ENCODE data around the gene DUSP3.
"Not testable (repeated sequence)": the region's sequence is repeated elsewhere in the genome, so short reads cannot be mapped to it uniquely, and the experiment has no call there.

The DUSP3 gene

GRCh38 chr17:43798024-43798423 is 19.2 kb upstream of the DUSP3 start:
- not testable (repeated sequence) for H3K36me3 ChIP-seq (ENCODE audit: control insufficient read depth, low read depth, low read length); H3K4me1 ChIP-seq (ENCODE audit: control insufficient read depth, low read depth, low read length); H3K27me3 ChIP-seq (ENCODE audit: control insufficient read depth, insufficient read depth, low read length); H3K4me3 ChIP-seq (ENCODE audit: low read length); H3K9ac ChIP-seq (ENCODE audit: low read length); H3K27ac ChIP-seq (ENCODE audit: low read length); H3K9me3 ChIP-seq (ENCODE audit: control insufficient read depth, low read depth, low read length)

- not testable (repeated sequence) for H3K9me3 ChIP-seq (ENCODE audit: control insufficient read depth, low read depth, low read length); H3K9ac ChIP-seq (ENCODE audit: low read length); H3K36me3 ChIP-seq (ENCODE audit: control insufficient read depth, low read depth, low read length)
These were observed 13.9 kb upstream of the DUSP3 start for GRCh38 chr17:43792668-43793067.

GRCh38 chr17:43791589-43791988 is 12.8 kb upstream of the DUSP3 start:
- H3K4me1 ChIP-seq (ENCODE audit: control insufficient read depth, low read depth, low read length), result no peaks in the 10 kb centered on the region
- H3K36me3 ChIP-seq (ENCODE audit: control insufficient read depth, low read depth, low read length), result no peaks in the 10 kb centered on the region
- H3K27ac ChIP-seq (ENCODE audit: low read length), result no peak overlapping the region
- H3K4me3 ChIP-seq (ENCODE audit: low read length), result no peak overlapping the region
- H3K9me3 ChIP-seq (ENCODE audit: control insufficient read depth, low read depth, low read length), result no peaks in the 10 kb centered on the region
- no peaks in the 10 kb centered on the region for H3K27me3 ChIP-seq (ENCODE audit: control insufficient read depth, insufficient read depth, low read length)
- no peak overlapping the region for H3K9ac ChIP-seq (ENCODE audit: low read length)

More at GRCh38 chr17:43792668-43793067, 13.9 kb upstream of the DUSP3 start:
- H3K4me3 ChIP-seq (ENCODE audit: low read length); H3K27me3 ChIP-seq (ENCODE audit: control insufficient read depth, insufficient read depth, low read length); H3K4me1 ChIP-seq (ENCODE audit: control insufficient read depth, low read depth, low read length); H3K27ac ChIP-seq (ENCODE audit: low read length): not testable (repeated sequence)

- Histone ChIP-seq H3K27me3 (ENCODE audit: control insufficient read depth, insufficient read depth, low read length) (no peaks in the 10 kb centered on the region), H3K4me1 (ENCODE audit: control insufficient read depth, low read depth, low read length) (no peaks in the 10 kb centered on the region), H3K36me3 (ENCODE audit: control insufficient read depth, low read depth, low read length) (no peaks in the 10 kb centered on the region), H3K4me3 (ENCODE audit: low read length) (no peak overlapping the region), H3K9me3 (ENCODE audit: control insufficient read depth, low read depth, low read length) (no peaks in the 10 kb centered on the region), H3K27ac (ENCODE audit: low read length) (no peak overlapping the region), H3K9ac (ENCODE audit: low read length) (no peak overlapping the region)
These were observed 11.6 kb upstream of the DUSP3 start for GRCh38 chr17:43790311-43790940.

- Histone ChIP-seq H3K4me1 (ENCODE audit: control insufficient read depth, low read depth, low read length) (no peaks in the 10 kb centered on the region), H3K4me3 (ENCODE audit: low read length) (no peak overlapping the region), H3K36me3 (ENCODE audit: control insufficient read depth, low read depth, low read length) (no peaks in the 10 kb centered on the region), H3K27me3 (ENCODE audit: control insufficient read depth, insufficient read depth, low read length) (no peaks in the 10 kb centered on the region), H3K9ac (ENCODE audit: low read length) (no peak overlapping the region), H3K9me3 (ENCODE audit: control insufficient read depth, low read depth, low read length) (no peaks in the 10 kb centered on the region), H3K27ac (ENCODE audit: low read length) (no peak overlapping the region)
These were observed 10.7 kb upstream of the DUSP3 start for GRCh38 chr17:43789482-43789881.

- no peaks in the 10 kb centered on the region for H3K27me3 ChIP-seq (ENCODE audit: control insufficient read depth, insufficient read depth, low read length)
- H3K36me3 ChIP-seq (ENCODE audit: control insufficient read depth, low read depth, low read length), result no peaks in the 10 kb centered on the region
- H3K4me3 ChIP-seq (ENCODE audit: low read length), result no peak overlapping the region
- H3K9me3 ChIP-seq (ENCODE audit: control insufficient read depth, low read depth, low read length), result no peaks in the 10 kb centered on the region
- H3K27ac ChIP-seq (ENCODE audit: low read length), result no peak overlapping the region
- H3K9ac ChIP-seq (ENCODE audit: low read length), result no peak overlapping the region
- H3K4me1 ChIP-seq (ENCODE audit: control insufficient read depth, low read depth, low read length), result no peaks in the 10 kb centered on the region
These were observed 9.8 kb upstream of the DUSP3 start for GRCh38 chr17:43788540-43788939.

GRCh38 chr17:43787728-43788127 is 9.0 kb upstream of the DUSP3 start:
- no peak overlapping the region for H3K4me3 ChIP-seq (ENCODE audit: low read length)
- H3K27ac ChIP-seq (ENCODE audit: low read length), result no peak overlapping the region
- H3K27me3 ChIP-seq (ENCODE audit: control insufficient read depth, insufficient read depth, low read length), result no peaks in the 10 kb centered on the region
- no peaks in the 10 kb centered on the region for H3K9me3 ChIP-seq (ENCODE audit: control insufficient read depth, low read depth, low read length)
- no peaks in the 10 kb centered on the region for H3K4me1 ChIP-seq (ENCODE audit: control insufficient read depth, low read depth, low read length)
- no peak overlapping the region for H3K9ac ChIP-seq (ENCODE audit: low read length)
- H3K36me3 ChIP-seq (ENCODE audit: control insufficient read depth, low read depth, low read length), result no peaks in the 10 kb centered on the region

GRCh38 chr17:43784628-43785101 is 5.9 kb upstream of the DUSP3 start:
- no peaks in the 10 kb centered on the region for H3K36me3 ChIP-seq (ENCODE audit: control insufficient read depth, low read depth, low read length)
- H3K9ac ChIP-seq (ENCODE audit: low read length), result no peak overlapping the region
- peaks cover 15% of the 10 kb centered on the region for H3K27me3 ChIP-seq (ENCODE audit: control insufficient read depth, insufficient read depth, low read length)
- H3K27ac ChIP-seq (ENCODE audit: low read length), result no peak overlapping the region
- no peaks in the 10 kb centered on the region for H3K4me1 ChIP-seq (ENCODE audit: control insufficient read depth, low read depth, low read length)
- H3K4me3 ChIP-seq (ENCODE audit: low read length), result no peak overlapping the region
- H3K9me3 ChIP-seq (ENCODE audit: control insufficient read depth, low read depth, low read length), result no peaks in the 10 kb centered on the region

- no peak overlapping the region for H3K9ac ChIP-seq (ENCODE audit: low read length)
- H3K27ac ChIP-seq (ENCODE audit: low read length), result no peak overlapping the region
- peaks cover 21% of the 10 kb centered on the region for H3K27me3 ChIP-seq (ENCODE audit: control insufficient read depth, insufficient read depth, low read length)
- no peak overlapping the region for H3K4me3 ChIP-seq (ENCODE audit: low read length)
- no peaks in the 10 kb centered on the region for H3K4me1 ChIP-seq (ENCODE audit: control insufficient read depth, low read depth, low read length)
- no peaks in the 10 kb centered on the region for H3K9me3 ChIP-seq (ENCODE audit: control insufficient read depth, low read depth, low read length)
- no peaks in the 10 kb centered on the region for H3K36me3 ChIP-seq (ENCODE audit: control insufficient read depth, low read depth, low read length)
These were observed 5.3 kb upstream of the DUSP3 start for GRCh38 chr17:43784068-43784467.

- H3K36me3 ChIP-seq (ENCODE audit: control insufficient read depth, low read depth, low read length), result no peaks in the 10 kb centered on the region
- H3K9ac ChIP-seq (ENCODE audit: low read length), result no peak overlapping the region
- H3K27me3 ChIP-seq (ENCODE audit: control insufficient read depth, insufficient read depth, low read length), result peaks cover 22% of the 10 kb centered on the region
- no peaks in the 10 kb centered on the region for H3K4me1 ChIP-seq (ENCODE audit: control insufficient read depth, low read depth, low read length)
- no peak overlapping the region for H3K27ac ChIP-seq (ENCODE audit: low read length)
- H3K9me3 ChIP-seq (ENCODE audit: control insufficient read depth, low read depth, low read length), result no peaks in the 10 kb centered on the region
- no peak overlapping the region for H3K4me3 ChIP-seq (ENCODE audit: low read length)
These were observed 4.3 kb upstream of the DUSP3 start for GRCh38 chr17:43782913-43783680.

- H3K9me3 ChIP-seq (ENCODE audit: control insufficient read depth, low read depth, low read length), result no peaks in the 10 kb centered on the region
- no peaks in the 10 kb centered on the region for H3K4me1 ChIP-seq (ENCODE audit: control insufficient read depth, low read depth, low read length)
- no peak within 1 kb of the TSS for H3K9ac ChIP-seq (ENCODE audit: low read length)
- no peak within 1 kb of the TSS for H3K27ac ChIP-seq (ENCODE audit: low read length)
- H3K27me3 ChIP-seq (ENCODE audit: control insufficient read depth, insufficient read depth, low read length), result peaks cover 22% of the 10 kb centered on the region
- H3K4me3 ChIP-seq (ENCODE audit: low read length), result peak within 1 kb of the TSS; percentile 77
- peaks cover 7% of the 10 kb centered on the region for H3K36me3 ChIP-seq (ENCODE audit: control insufficient read depth, low read depth, low read length)
These were observed 1.4 kb upstream of the DUSP3 start, which contains the start of gene CFAP97D1 for GRCh38 chr17:43780135-43780534. TSS of gene CFAP97D1 (plus strand) at chr17:43780435. CDS start at chr17:43780463, 28 bp downstream.

All from iPS-18a (cell line).